HepG2 (cell line): ENCODE data around the gene RAPGEF5. TPM values are rescaled to one million over a fixed set of nuclear protein-coding genes. Genes with fewer than 3 reads are reported as not detected.

ENCODE experiments used
- ATAC-seq: fragments of 200-7000 bp; cut with Tn5 transposase; 3 replicates; pipeline ENCODE4 v1.9.1; 2020; ENCODE audit warnings: mild to moderate bottlenecking, moderate library complexity
- BruUV-seq: library from RNA; stranded (reverse); fragments of 400-500 nt; replicated peaks from 2 replicates; lab custom pipeline; 2021; lab: Mats Ljungman, UMichigan
- CTCF ChIA-PET: fragments of 300-600 bp; formaldehyde crosslinking; extraction: SDS; loops from one replicate; lab custom pipeline; 2021; ENCODE audit warnings: low total read pairs, inconsistent platforms, low intra/inter-chr PET ratio; lab: Yijun Ruan, JAX
- POLR2A ChIA-PET: fragments of 350-600 bp; sonication (Branson Sonifier 250); formaldehyde crosslinking; loops from one replicate; lab custom pipeline; 2020; ENCODE audit warnings: antibody characterized with exemption, inconsistent platforms; lab: Yijun Ruan, JAX
- DNase-seq: peaks from one replicate; pipeline ENCODE4 v3.0.0-alpha.2; 2015; ENCODE audit warnings: low spot score
- FAIRE-seq: peaks from 3 replicates; lab custom pipeline; 2011; peaks lifted over from hg19 to GRCh38; lab: Jason Lieb, UNC
- H2AFZ ChIP-seq: one replicate; pipeline ENCODE4 v1.6.1; 2011; ENCODE audit warnings: low read length, inconsistent platforms
- H3K27ac ChIP-seq: fragments of 300-600 bp; 3 replicates; pipeline ENCODE4 v1.8.0; 2011; ENCODE audit warnings: mixed run types, mild to moderate bottlenecking, mixed read lengths, low read length, inconsistent platforms; ENCODE audit not compliant: insufficient read depth; ENCODE audit errors: extremely low read length
- H3K27me3 ChIP-seq, 2 experiments: fragments of 200-600 bp in 1 of 2; 2 replicates in 1 of 2; 3 replicates in 1 of 2; pipeline versions ENCODE4 v1.6.0 to v1.8.0; 2011; ENCODE audit warnings: low read length in 2 of 2, mild to moderate bottlenecking in 2 of 2, moderate library complexity in 2 of 2, inconsistent platforms in 1 of 2; ENCODE audit not compliant: insufficient read depth in 2 of 2, control insufficient read depth in 1 of 2
- H3K36me3 ChIP-seq, 2 experiments: fragments of 200-600 bp in 1 of 2; replicated peaks in 1 of 2; 2 replicates in 1 of 2; 3 replicates in 1 of 2; pipeline versions ENCODE4 v1.5.1 to v1.8.0; 2011; ENCODE audit warnings: low read length in 2 of 2, inconsistent platforms in 1 of 2; ENCODE audit not compliant: insufficient read depth in 2 of 2, control insufficient read depth in 1 of 2
- H3K4me1 ChIP-seq: 2 replicates; pipeline ENCODE4 v1.5.1; 2012; ENCODE audit warnings: low read length, inconsistent platforms; ENCODE audit not compliant: insufficient read depth
- H3K4me2 ChIP-seq: 2 replicates; pipeline ENCODE4 v1.6.0; 2011; ENCODE audit warnings: low read depth, low read length, inconsistent platforms
- H3K4me3 ChIP-seq, 3 experiments: fragments of 200-600 bp in 1 of 3; sonication (generic), shearing (Covaris generic) in 1 of 3; replicated peaks in 1 of 3; 2 replicates each; pipeline ENCODE4 v1.5.1; 2011 to 2016; ENCODE audit warnings: low read length in 3 of 3, inconsistent platforms in 2 of 3, low read depth in 2 of 3, mild to moderate bottlenecking in 2 of 3, control low read depth in 1 of 3, mixed read lengths in 1 of 3; ENCODE audit not compliant: insufficient read depth in 1 of 3
- H3K79me2 ChIP-seq: one replicate; pipeline ENCODE4 v1.6.1; 2011; ENCODE audit warnings: low read length, inconsistent platforms; ENCODE audit not compliant: insufficient read depth
- H3K9ac ChIP-seq: 2 replicates; pipeline ENCODE4 v1.6.0; 2011; ENCODE audit warnings: mild to moderate bottlenecking, low read depth, low read length, inconsistent platforms; ENCODE audit not compliant: insufficient read depth
- H3K9me3 ChIP-seq: 2 replicates; pipeline ENCODE4 v1.5.1; 2012; ENCODE audit warnings: mild to moderate bottlenecking, low read length
- H4K20me1 ChIP-seq: 2 replicates; pipeline ENCODE4 v1.6.0; 2011; ENCODE audit warnings: inconsistent platforms, mild to moderate bottlenecking, low read length, moderate library complexity; ENCODE audit not compliant: insufficient read depth
- AHR ChIP-seq: IDR thresholded peaks from 2 replicates; pipeline ENCODE4 v1.6.1; 2018; ENCODE audit warnings: missing genetic modification reagents, missing compliant biosample characterization
- ETV5 ChIP-seq: IDR thresholded peaks from 2 replicates; pipeline ENCODE4 v1.6.1; 2018; ENCODE audit warnings: missing biosample characterization, missing genetic modification reagents, inconsistent platforms, borderline replicate concordance
- EZH2 ChIP-seq: conservative IDR thresholded peaks from 2 replicates; pipeline ENCODE4 v1.6.1; 2012; ENCODE audit warnings: mild to moderate bottlenecking, low read depth, low read length, moderate library complexity
- IRX3 ChIP-seq: sonication (generic); formaldehyde crosslinking; IDR thresholded peaks from 2 replicates; pipeline ENCODE4 v1.8.1; 2023; ENCODE audit warnings: mild to moderate bottlenecking, low read depth, missing genetic modification reagents, borderline replicate concordance
- MED8 ChIP-seq: sonication (generic); formaldehyde crosslinking; IDR thresholded peaks from 2 replicates; pipeline ENCODE4 v1.8.1; 2023; ENCODE audit warnings: mild to moderate bottlenecking, missing genetic modification reagents; ENCODE audit not compliant: insufficient replicate concordance
- MTF2 ChIP-seq: sonication (generic); formaldehyde crosslinking; IDR thresholded peaks from 2 replicates; pipeline ENCODE4 v1.5.0; 2020; ENCODE audit warnings: missing genetic modification reagents, borderline replicate concordance
- MYNN ChIP-seq: sonication (generic); formaldehyde crosslinking; IDR thresholded peaks from 2 replicates; pipeline ENCODE4 v1.4.0; 2020; ENCODE audit warnings: mild to moderate bottlenecking, low read depth, missing genetic modification reagents
- NFKB2 ChIP-seq: sonication (generic); formaldehyde crosslinking; IDR thresholded peaks from 2 replicates; pipeline ENCODE4 v1.4.0; 2020; ENCODE audit warnings: missing genetic modification reagents, borderline replicate concordance
- PLRG1 ChIP-seq: fragments of 450-650 bp; conservative IDR thresholded peaks from 2 replicates; pipeline ENCODE4 v1.6.1; 2016
- SAFB2 ChIP-seq: sonication (generic); formaldehyde crosslinking; IDR thresholded peaks from 2 replicates; pipeline ENCODE4 v1.5.1; 2020; ENCODE audit warnings: missing genetic modification reagents, low read depth, mild to moderate bottlenecking, borderline replicate concordance
- TEAD2 ChIP-seq: sonication (generic); formaldehyde crosslinking; IDR thresholded peaks from 2 replicates; pipeline ENCODE4 v1.9.0; 2021; ENCODE audit warnings: missing genetic modification reagents
- ZNF30 ChIP-seq: sonication (generic); formaldehyde crosslinking; IDR thresholded peaks from 2 replicates; pipeline ENCODE4 v1.5.0; 2020; ENCODE audit warnings: mild to moderate bottlenecking, missing genetic modification reagents
- ZNF331 ChIP-seq: sonication (generic); formaldehyde crosslinking; IDR thresholded peaks from 2 replicates; pipeline ENCODE4 v1.4.0; 2020; ENCODE audit warnings: missing genetic modification reagents
- ZNF44 ChIP-seq: sonication (generic); formaldehyde crosslinking; IDR thresholded peaks from 2 replicates; pipeline ENCODE4 v1.5.1; 2020; ENCODE audit warnings: mild to moderate bottlenecking, missing genetic modification reagents
- ZNF766 ChIP-seq: sonication (generic); formaldehyde crosslinking; IDR thresholded peaks from 2 replicates; pipeline ENCODE4 v1.5.0; 2020; ENCODE audit warnings: missing genetic modification reagents, borderline replicate concordance
- ZNF776 ChIP-seq: sonication (generic); formaldehyde crosslinking; IDR thresholded peaks from 2 replicates; pipeline ENCODE4 v1.4.0; 2020; ENCODE audit warnings: mild to moderate bottlenecking, missing genetic modification reagents
- WGBS: methylation state at CpG from one replicate; pipeline ENCODE4 v1.1.6; 2017; ENCODE audit warnings: low lambda C conversion rate; 5-methylcytosine and 5-hydroxymethylcytosine counted together
- in situ Hi-C: cut with HindIII; loops from 2 replicates; pipeline ENCODE4 v1.10.0; 2017; ENCODE audit warnings: low pct_unique_long_range_greater_than_20kb; ENCODE audit not compliant: extremely low pct_ligation_motif_present
- intact Hi-C: fragments of 100-400 bp; cut with micrococcal nuclease; formaldehyde crosslinking; loops from one replicate; pipeline ENCODE4 v1.10.0; 2022; ENCODE audit not compliant: unreplicated experiment
- polyA plus RNA-seq, 8 experiments: library from polyadenylated mRNA; depleted of rRNA in 3 of 8; stranded (reverse) in 7 of 8; unstranded in 1 of 8; fragments of >200 nt; fragmentation: Illumina TruSeq in 4 of 8; extraction: Trizol in 4 of 8; gene quantifications; 2 replicates each; pipeline versions ENCODE4 v1.2.1 to v1.2.3, GENCODE V29; 2011 to 2016; ENCODE audit warnings: low read depth in 4 of 8, missing spikeins in 1 of 8, mixed read lengths in 1 of 8; ENCODE audit not compliant: insufficient read depth in 1 of 8
- total RNA-seq, 5 experiments: library from RNA; depleted of rRNA; stranded (reverse); fragments of >200 nt; fragmentation: Illumina TruSeq; extraction: Trizol; gene quantifications; 2 replicates each; pipeline ENCODE4 v1.2.3, GENCODE V29; 2016; ENCODE audit warnings: low read depth in 1 of 5
- TF ChIP-seq, protein P1 (sequence below): IDR thresholded peaks from 2 replicates; pipeline ENCODE4 v1.6.1; 2012; ENCODE audit warnings: low read depth, low read length, improper control_type of control experiment
- TF ChIP-seq, protein P2 (sequence below): sonication (generic); formaldehyde crosslinking; IDR thresholded peaks from 2 replicates; pipeline ENCODE4 v1.4.0; 2020; ENCODE audit warnings: mild to moderate bottlenecking, missing genetic modification reagents

RAPGEF5 gene
- total and polyA plus RNA-seq, 2 of the 13 experiments (the other 11 are each of a cell fraction or from before 2014, with no cell fraction given), result 17.1 to 23.4 TPM

DNA sequence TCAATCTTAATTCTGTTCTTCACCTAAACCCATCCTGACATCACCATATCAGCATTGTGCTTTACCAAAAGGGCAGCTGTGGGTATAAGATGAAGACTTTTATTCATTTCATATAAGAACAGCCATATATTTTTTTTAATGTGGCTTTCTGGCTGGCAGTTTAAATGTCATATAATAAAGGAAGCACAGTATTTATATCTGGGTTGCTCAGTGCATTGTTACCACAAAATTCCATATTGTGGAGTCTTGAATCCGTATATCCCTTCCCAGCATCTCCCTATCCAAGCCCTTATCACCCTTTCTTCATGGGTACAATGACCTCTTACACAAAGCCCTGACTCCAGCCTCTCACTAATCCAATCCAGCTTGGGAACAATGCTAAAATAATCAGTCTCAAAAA is 125.8 kb downstream of the RAPGEF5 start:
- CTCF ChIA-PET, result no interaction called here
- Histone ChIP-seq H3K9ac (no peak overlapping the region), H4K20me1 (peaks cover 11% of the 10 kb centered on the region), H3K27ac (no peak overlapping the region), H3K36me3 (peaks cover 4 to 45% of the 10 kb centered on the region in 2 experiments), H3K4me1 (peaks cover 6% of the 10 kb centered on the region; the same call in 1 of the 2 replicates), H3K27me3 (no peaks in the 10 kb centered on the region), H3K9me3 (no peaks in the 10 kb centered on the region)
- FAIRE-seq, result no peak
- DNase-seq, result no peak
- ATAC-seq, result no peak
- in situ Hi-C loops, result no loop called here
- 100% methylated on average over 1 of the region's 1 CpG for WGBS
- TF ChIP-seq MTF2 (CRISPR knock-in tag) (no peak), MYNN (no peak), ETV5 (CRISPR knock-in tag) (no peak), ZNF766 (no peak), ZNF331 (CRISPR knock-in tag) (no peak), ZNF776 (CRISPR knock-in tag) (no peak), TEAD2 (CRISPR knock-in tag) (no peak)
- TF ChIP-seq, protein P1, sequence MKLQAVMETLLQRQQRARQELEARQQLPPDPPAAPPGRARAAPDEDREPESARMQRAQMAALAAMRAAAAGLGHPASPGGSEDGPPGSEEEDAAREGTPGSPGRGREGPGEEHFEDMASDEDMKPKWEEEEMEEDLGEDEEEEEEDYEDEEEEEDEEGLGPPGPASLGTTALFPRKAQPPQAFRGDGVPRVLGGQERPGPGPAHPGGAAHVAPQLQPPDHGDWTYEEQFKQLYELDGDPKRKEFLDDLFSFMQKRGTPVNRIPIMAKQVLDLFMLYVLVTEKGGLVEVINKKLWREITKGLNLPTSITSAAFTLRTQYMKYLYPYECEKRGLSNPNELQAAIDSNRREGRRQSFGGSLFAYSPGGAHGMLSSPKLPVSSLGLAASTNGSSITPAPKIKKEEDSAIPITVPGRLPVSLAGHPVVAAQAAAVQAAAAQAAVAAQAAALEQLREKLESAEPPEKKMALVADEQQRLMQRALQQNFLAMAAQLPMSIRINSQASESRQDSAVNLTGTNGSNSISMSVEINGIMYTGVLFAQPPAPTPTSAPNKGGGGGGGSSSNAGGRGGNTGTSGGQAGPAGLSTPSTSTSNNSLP, result no peak
- TF ChIP-seq, all 625 proteins: peak for 0
- no TSS peak for BruUV-seq
- Histone ChIP-seq H3K4me2 (no peak overlapping the region), H3K79me2 (no peaks in the 10 kb centered on the region), H3K4me3 (no peak overlapping the region), H2AFZ (no peak overlapping the region)
- intact Hi-C loops, result no loop called here
- POLR2A ChIA-PET, result no interaction called here

DNA sequence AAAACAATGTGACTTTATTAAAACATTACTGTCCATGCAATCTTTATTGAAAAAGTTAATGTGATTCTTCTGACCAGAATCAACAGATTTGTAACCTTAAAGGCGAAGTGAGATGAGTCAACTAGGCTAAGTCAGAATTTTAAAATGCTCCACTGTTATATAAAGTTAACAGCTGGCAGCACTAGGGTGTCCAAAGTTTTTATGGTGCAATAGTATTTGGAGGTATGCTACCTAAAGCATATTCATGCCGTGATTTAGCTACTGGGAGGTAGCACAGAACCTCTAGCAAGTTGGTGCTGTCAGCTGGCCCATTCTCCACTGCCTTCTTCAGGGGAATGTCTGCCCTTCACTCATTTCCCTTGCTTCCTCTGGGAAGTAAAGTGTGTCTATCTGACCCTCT is 126.7 kb downstream of the RAPGEF5 start:
- H4K20me1 ChIP-seq, result peaks cover 11% of the 10 kb centered on the region
- BruUV-seq, result no TSS peak
- 100% methylated on average over 2 of the region's 2 CpGs for WGBS
- no peak overlapping the region for H3K9ac ChIP-seq
- H3K27ac ChIP-seq, result no peak overlapping the region
- DNase-seq, result no peak
- H3K36me3 ChIP-seq, result peaks cover 6 to 42% of the 10 kb centered on the region in 2 experiments
- in situ Hi-C loops (no loop called here), intact Hi-C loops (no loop called here)
- no peak for ATAC-seq
- H3K4me2 ChIP-seq, result no peak overlapping the region
- H2AFZ ChIP-seq, result no peak overlapping the region
- H3K79me2 ChIP-seq, result no peaks in the 10 kb centered on the region
- no peaks in the 10 kb centered on the region for H3K27me3 ChIP-seq
- H3K4me3 ChIP-seq, result no peak overlapping the region
- POLR2A ChIA-PET, result no interaction called here
- no peak for FAIRE-seq
- no peaks in the 10 kb centered on the region for H3K9me3 ChIP-seq
- CTCF ChIA-PET, result no interaction called here
- H3K4me1 ChIP-seq, result no peaks in the 10 kb centered on the region
- no peak for TF ChIP-seq ZNF30 (CRISPR knock-in tag)
- no peak for TF ChIP-seq ZNF44
- no peak for TF ChIP-seq AHR (CRISPR knock-in tag)
- TF ChIP-seq, protein P2, sequence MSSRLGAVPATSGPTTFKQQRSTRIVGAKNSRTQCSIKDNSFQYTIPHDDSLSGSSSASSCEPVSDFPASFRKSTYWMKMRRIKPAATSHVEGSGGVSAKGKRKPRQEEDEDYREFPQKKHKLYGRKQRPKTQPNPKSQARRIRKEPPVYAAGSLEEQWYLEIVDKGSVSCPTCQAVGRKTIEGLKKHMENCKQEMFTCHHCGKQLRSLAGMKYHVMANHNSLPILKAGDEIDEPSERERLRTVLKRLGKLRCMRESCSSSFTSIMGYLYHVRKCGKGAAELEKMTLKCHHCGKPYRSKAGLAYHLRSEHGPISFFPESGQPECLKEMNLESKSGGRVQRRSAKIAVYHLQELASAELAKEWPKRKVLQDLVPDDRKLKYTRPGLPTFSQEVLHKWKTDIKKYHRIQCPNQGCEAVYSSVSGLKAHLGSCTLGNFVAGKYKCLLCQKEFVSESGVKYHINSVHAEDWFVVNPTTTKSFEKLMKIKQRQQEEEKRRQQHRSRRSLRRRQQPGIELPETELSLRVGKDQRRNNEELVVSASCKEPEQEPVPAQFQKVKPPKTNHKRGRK (CRISPR knock-in tag), result no peak
- no peak for TF ChIP-seq SAFB2 (CRISPR knock-in tag)
- TF ChIP-seq IRX3 (CRISPR knock-in tag), result no peak
- no peak for TF ChIP-seq PLRG1
- TF ChIP-seq MED8 (CRISPR knock-in tag), result no peak
- TF ChIP-seq EZH2, result no peak
- TF ChIP-seq NFKB2 (CRISPR knock-in tag), result no peak
